Esophagus (tissue), 2 donors: ENCODE measurements around the gene APRT. TPM values are rescaled to one million over a fixed set of nuclear protein-coding genes. Genes with fewer than 3 reads are reported as not detected.

ENCODE experiments used
- H3K27ac ChIP-seq, 2 donors: one replicate each; pipeline ENCODE4 v1.5.1; 2013; ENCODE audit warnings: low read depth in 2 of 2, mild to moderate bottlenecking in 2 of 2, inconsistent platforms in 1 of 2, low read length in 1 of 2, moderate library complexity in 1 of 2
- H3K27me3 ChIP-seq, 2 donors: one replicate each; pipeline ENCODE4 v1.6.1; 2013; ENCODE audit warnings: low read length in 2 of 2, control low read depth in 1 of 2, mild to moderate bottlenecking in 1 of 2; ENCODE audit not compliant: insufficient read depth in 2 of 2, control insufficient read depth in 1 of 2
- H3K36me3 ChIP-seq, 2 donors: one replicate each; pipeline ENCODE4 v1.6.1; 2013; ENCODE audit warnings: low read length in 1 of 2; ENCODE audit not compliant: control insufficient read depth in 2 of 2, insufficient read depth in 2 of 2
- H3K4me1 ChIP-seq, 2 donors: one replicate each; pipeline ENCODE4 v1.6.1; 2013; ENCODE audit warnings: low read length in 1 of 2; ENCODE audit not compliant: control insufficient read depth in 2 of 2, insufficient read depth in 2 of 2
- H3K4me3 ChIP-seq, 2 donors: one replicate each; pipeline ENCODE4 v1.5.1; 2013; ENCODE audit warnings: low read length in 2 of 2, mild to moderate bottlenecking in 2 of 2, low read depth in 1 of 2, moderate library complexity in 1 of 2
- H3K9me3 ChIP-seq, 2 donors: one replicate each; pipeline ENCODE4 v1.6.1; 2013; ENCODE audit warnings: mild to moderate bottlenecking in 2 of 2, low read depth in 1 of 2, low read length in 1 of 2, moderate library complexity in 1 of 2; ENCODE audit not compliant: control insufficient read depth in 2 of 2, insufficient read depth in 1 of 2
- WGBS, 2 donors: extraction: QIAGEN DNeasy Blood & Tissue Kit; methylation state at CpG; one replicate each; pipeline ENCODE4 v1.1.7; 2013; 5-methylcytosine and 5-hydroxymethylcytosine counted together
- polyA plus RNA-seq, 2 donors: library from polyadenylated mRNA; stranded (reverse); fragments of 200-250 nt; gene quantifications; one replicate each; pipeline ENCODE4 v1.2.3, GENCODE V29; 2013
- donor health status: healthy with polysubstance abuse.
- donor health status: Bipolar disorder and iron deficiency.

Gene APRT
- 100 to 1,000 TPM; 137 to 223 TPM for polyA plus RNA-seq

DNA sequence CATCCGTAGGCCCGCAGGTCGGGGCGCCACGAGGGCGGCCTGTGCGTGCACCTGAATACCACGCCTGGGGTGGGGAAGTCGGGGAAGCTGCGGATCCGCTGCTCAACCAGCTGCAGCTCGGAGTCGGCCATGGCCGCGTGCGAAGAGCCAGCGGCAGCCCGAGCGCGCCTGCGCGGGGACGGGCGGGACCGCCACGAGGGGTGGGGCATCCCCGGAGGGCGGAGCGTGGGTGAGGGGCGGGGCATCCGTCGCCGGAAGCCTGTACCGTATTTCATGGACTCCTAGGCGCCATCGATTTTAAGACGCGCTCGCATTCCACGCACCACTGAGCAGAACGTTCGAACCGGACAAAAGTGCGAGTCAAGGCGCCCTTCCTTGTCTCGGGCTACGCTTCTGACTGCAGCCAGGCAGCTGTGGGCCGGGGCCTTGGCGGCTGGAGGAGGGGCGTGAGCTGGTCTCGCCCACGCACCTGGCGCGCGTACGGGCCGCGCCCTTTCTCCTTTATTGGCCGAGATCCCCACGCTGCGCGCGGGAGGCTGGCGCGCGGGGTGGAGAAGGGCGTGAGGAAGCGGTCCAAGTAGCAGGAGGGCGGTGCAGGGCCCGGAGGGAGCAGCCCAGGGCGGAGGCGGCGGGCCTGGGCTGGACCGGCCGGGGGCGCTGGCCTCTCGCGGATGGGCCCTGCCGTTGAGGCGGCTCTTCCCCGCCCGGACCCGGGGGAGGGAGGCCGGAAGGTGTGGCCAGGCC is at the start of gene APRT:
TSS of gene APRT (minus strand) at position 160 of the 744 bp plus-strand sequence. CDS start at position 131, 29 bp downstream.
- Histone ChIP-seq H3K27me3 (no peaks in the 10 kb centered on the region), H3K36me3 (peaks cover 0 to 25% of the 10 kb centered on the region in 2 donors), H3K9me3 (no peaks in the 10 kb centered on the region), H3K4me1 (peaks cover 11 to 26% of the 10 kb centered on the region in 2 donors), H3K4me3 (peak within 1 kb of the TSS; percentile 57 to 83), H3K27ac (peak within 1 kb of the TSS; percentile 86 to 95)
- WGBS, 2 donors = 0 to 1% methylated on average over 62 to 84 of the region's 84 CpGs

- Histone ChIP-seq H3K36me3 (peaks cover 3 to 23% of the 10 kb centered on the region in 2 donors), H3K27ac (no peak overlapping the region), H3K4me1 (peaks cover 0 to 6% of the 10 kb centered on the region in 2 donors), H3K9me3 (no peaks in the 10 kb centered on the region), H3K4me3 (no peak overlapping the region), H3K27me3 (no peaks in the 10 kb centered on the region)
- WGBS, 2 donors = 93 to 95% methylated on average over 17 to 19 of the region's 19 CpGs
Observed at GRCh38 chr16:88861359-88861758, 49.6 kb upstream of the APRT start.

DNA sequence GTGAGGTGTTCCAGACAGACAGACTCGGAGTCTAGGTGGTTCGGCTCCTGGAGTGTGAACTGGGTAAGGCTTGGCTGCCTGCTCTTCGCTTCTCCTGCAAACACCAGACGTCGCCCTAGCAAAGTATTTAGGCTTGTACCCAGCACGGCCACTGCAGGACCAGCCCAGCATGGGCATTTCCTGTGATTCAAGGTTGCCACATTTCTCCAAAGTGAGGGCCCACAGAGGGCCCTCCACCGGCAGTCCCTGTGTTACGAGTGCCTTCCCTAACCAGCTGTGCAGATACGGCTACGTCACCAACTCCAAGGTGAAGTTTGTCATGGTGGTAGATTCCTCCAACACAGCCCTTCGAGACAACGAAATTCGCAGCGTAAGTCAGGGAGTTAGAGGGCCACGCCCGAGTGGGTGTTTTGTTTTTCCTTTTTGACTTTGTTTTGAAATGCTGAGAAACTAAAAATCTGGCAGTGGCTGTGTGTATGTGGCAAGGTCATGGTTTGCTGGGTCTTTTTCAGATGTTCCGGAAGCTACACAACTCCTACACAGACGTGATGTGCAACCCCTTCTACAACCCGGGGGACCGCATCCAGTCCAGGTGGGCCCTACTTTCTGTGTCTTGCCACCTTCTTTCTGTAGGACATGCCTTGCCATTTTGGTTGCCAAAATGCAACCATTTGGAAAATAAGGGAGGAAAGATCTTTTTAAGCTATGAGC is 47.8 kb upstream of the APRT start:
- 91 to 92% methylated on average over 20 of the region's 20 CpGs for WGBS, 2 donors
- peaks cover 3 to 11% of the 10 kb centered on the region in 2 donors for H3K4me1 ChIP-seq
- H3K4me3 ChIP-seq = no peak overlapping the region
- no peaks in the 10 kb centered on the region for H3K27me3 ChIP-seq
- no peaks in the 10 kb centered on the region for H3K9me3 ChIP-seq
- peaks cover 3 to 23% of the 10 kb centered on the region in 2 donors for H3K36me3 ChIP-seq
- H3K27ac ChIP-seq = no peak overlapping the region

GRCh38 chr16:88857728-88858339 is 46.1 kb upstream of the APRT start:
- H3K27me3 ChIP-seq = no peaks in the 10 kb centered on the region
- peaks cover 3 to 11% of the 10 kb centered on the region in 2 donors for H3K4me1 ChIP-seq
- H3K27ac ChIP-seq = peak overlapping the region; percentile 60 to 72
- peak overlapping the region; percentile 82 to 93 for H3K4me3 ChIP-seq
- peaks cover 3 to 30% of the 10 kb centered on the region in 2 donors for H3K36me3 ChIP-seq
- WGBS, 2 donors = 13 to 16% methylated on average over 12 of the region's 12 CpGs
- no peaks in the 10 kb centered on the region for H3K9me3 ChIP-seq

- Histone ChIP-seq H3K4me1 (peaks cover 3 to 11% of the 10 kb centered on the region in 2 donors), H3K27ac (peak within 1 kb of the TSS; percentile 78 to 89), H3K9me3 (no peaks in the 10 kb centered on the region), H3K4me3 (peak within 1 kb of the TSS; percentile 82 to 93), H3K36me3 (peaks cover 3 to 28% of the 10 kb centered on the region in 2 donors), H3K27me3 (no peaks in the 10 kb centered on the region)
- 0 to 1% methylated on average over 74 to 87 of the region's 87 CpGs for WGBS, 2 donors
Observed at GRCh38 chr16:88856828-88857727, 45.4 kb upstream of the APRT start, which contains the start of the genes GALNS and TRAPPC2L. TSS of gene GALNS (minus strand) at chr16:88856947. CDS start at chr16:88856877, 70 bp downstream. TSS of gene TRAPPC2L (plus strand) at chr16:88857127. CDS start at chr16:88857151, 24 bp downstream.

DNA sequence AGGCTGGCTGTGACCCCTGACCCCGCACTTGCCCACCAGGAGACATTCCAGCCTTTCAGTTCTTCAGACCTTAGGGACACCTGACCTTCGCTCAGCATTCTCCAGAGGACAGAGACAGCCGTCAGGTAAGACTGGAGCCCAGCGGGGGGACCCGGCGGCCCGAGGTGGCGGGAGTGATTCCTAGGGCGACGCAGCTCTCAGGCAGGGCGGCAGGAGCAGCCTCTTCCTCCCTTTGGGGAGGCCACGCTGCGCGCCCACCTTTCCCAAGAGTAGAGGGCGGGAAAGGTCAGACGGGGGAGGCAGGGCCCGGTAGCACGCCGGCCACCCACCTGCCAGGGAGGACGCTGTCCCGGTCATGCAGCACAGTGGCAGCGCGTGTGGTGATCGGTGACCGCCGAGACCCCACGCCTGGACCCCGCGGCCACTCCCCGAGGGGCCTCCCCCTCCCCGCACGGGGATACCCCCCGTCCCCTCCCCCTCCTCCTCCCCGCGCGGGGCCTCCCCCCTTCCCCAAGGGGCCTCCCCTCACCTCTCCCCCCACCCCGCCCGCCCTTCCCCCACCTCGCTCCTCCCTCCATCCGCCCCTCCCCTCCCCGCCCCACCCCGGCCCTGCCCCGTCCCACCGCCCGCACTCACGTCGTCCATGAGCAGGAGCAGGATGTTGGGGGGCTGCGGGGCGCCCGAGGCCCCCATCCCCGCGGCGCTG is 44.5 kb upstream of the APRT start:
- Histone ChIP-seq H3K9me3 (no peaks in the 10 kb centered on the region), H3K27ac (peak overlapping the region; percentile 78 to 89), H3K27me3 (no peaks in the 10 kb centered on the region), H3K4me3 (peak overlapping the region; percentile 79 to 82), H3K4me1 (peaks cover 3 to 11% of the 10 kb centered on the region in 2 donors), H3K36me3 (peaks cover 3 to 22% of the 10 kb centered on the region in 2 donors)
- WGBS, 2 donors = 10 to 11% methylated on average over 30 to 47 of the region's 53 CpGs

- Histone ChIP-seq H3K27ac (no peak overlapping the region), H3K4me3 (peak overlapping the region; percentile 53 to 82), H3K4me1 (peaks cover 3 to 11% of the 10 kb centered on the region in 2 donors), H3K27me3 (no peaks in the 10 kb centered on the region), H3K36me3 (peaks cover 3 to 20% of the 10 kb centered on the region in 2 donors), H3K9me3 (no peaks in the 10 kb centered on the region)
- 79 to 82% methylated on average over 13 of the region's 13 CpGs for WGBS, 2 donors
Observed at GRCh38 chr16:88855736-88856121, 44.0 kb upstream of the APRT start.

DNA sequence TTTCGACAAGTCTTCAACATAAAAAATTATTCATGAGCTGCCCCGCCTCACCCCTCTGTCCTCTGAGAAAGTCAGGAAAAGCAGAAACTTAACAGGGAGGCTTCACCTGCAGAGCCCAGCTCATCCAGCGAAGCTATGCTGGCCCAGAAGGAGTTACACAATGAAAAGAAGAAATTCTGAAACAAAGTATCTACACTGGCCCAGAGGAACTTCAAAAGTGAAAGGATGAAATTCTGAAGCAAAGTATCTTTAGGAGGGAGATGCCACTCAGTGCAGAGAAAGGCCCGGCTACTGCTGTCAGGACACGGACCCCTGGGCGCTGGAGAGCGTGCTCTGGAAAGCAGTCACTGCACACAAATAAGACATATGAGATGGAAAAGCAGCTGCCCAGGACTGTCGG is 43.4 kb upstream of the APRT start:
- Histone ChIP-seq H3K9me3 (no peaks in the 10 kb centered on the region), H3K4me1 (peaks cover 3 to 11% of the 10 kb centered on the region in 2 donors), H3K4me3 (no peak overlapping the region), H3K27me3 (no peaks in the 10 kb centered on the region), H3K36me3 (peaks cover 0 to 16% of the 10 kb centered on the region in 2 donors), H3K27ac (no peak overlapping the region)
- 86 to 88% methylated on average over 8 of the region's 8 CpGs for WGBS, 2 donors
